GM18858 (cell line): Measurements from ENCODE around the gene AKAP6.
A peak's percentile ranks its signal among the peaks of the same experiment; 100 is the strongest.

Experiments used
- ATAC-seq: cut with Tn5 transposase; IDR thresholded peaks from one replicate; pipeline ENCODE4 v1.9.1; 2021; ENCODE audit not compliant: unreplicated experiment

The AKAP6 gene

GRCh38 chr14:32332415-32333316, 3.6 kb downstream of the AKAP6 start:
- ATAC-seq: no peak

GRCh38 chr14:32336702-32337101, 7.6 kb downstream of the AKAP6 start:
- no peak for ATAC-seq

- ATAC-seq: no peak
These were observed 8.7 kb downstream of the AKAP6 start for GRCh38 chr14:32337759-32338158.

- no peak for ATAC-seq
These were observed 10.1 kb downstream of the AKAP6 start for GRCh38 chr14:32339188-32339587.

- ATAC-seq: no peak
These were observed 13.1 kb downstream of the AKAP6 start for GRCh38 chr14:32341947-32342846.

- ATAC-seq: no peak
These were observed 13.7 kb downstream of the AKAP6 start for GRCh38 chr14:32342847-32343194.

GRCh38 chr14:32343926-32344430, 14.9 kb downstream of the AKAP6 start:
- ATAC-seq: no peak

- ATAC-seq: no peak
These were observed 16.3 kb downstream of the AKAP6 start for GRCh38 chr14:32345311-32345791.

- no peak for ATAC-seq
These were observed 20.2 kb downstream of the AKAP6 start for GRCh38 chr14:32349322-32349721.

GRCh38 chr14:32350020-32350419, 20.9 kb downstream of the AKAP6 start:
- peak; percentile 99 for ATAC-seq

- ATAC-seq: no peak
These were observed 23.5 kb downstream of the AKAP6 start for GRCh38 chr14:32352631-32353030.

GRCh38 chr14:32354716-32355115, 25.6 kb downstream of the AKAP6 start:
- no peak for ATAC-seq

GRCh38 chr14:32358781-32359180, 29.7 kb downstream of the AKAP6 start:
- no peak for ATAC-seq

- no peak for ATAC-seq
These were observed 32.6 kb downstream of the AKAP6 start for GRCh38 chr14:32361674-32362073.

- no peak for ATAC-seq
These were observed 34.7 kb downstream of the AKAP6 start for GRCh38 chr14:32363761-32364160.

- ATAC-seq: no peak
These were observed 35.8 kb downstream of the AKAP6 start for GRCh38 chr14:32364941-32365340.

GRCh38 chr14:32366256-32366879, 37.3 kb downstream of the AKAP6 start:
- ATAC-seq: no peak

- no peak for ATAC-seq
These were observed 37.9 kb downstream of the AKAP6 start for GRCh38 chr14:32366986-32367385.

GRCh38 chr14:32367516-32367915, 38.4 kb downstream of the AKAP6 start:
- no peak for ATAC-seq

GRCh38 chr14:32368107-32368506, 39.0 kb downstream of the AKAP6 start:
- ATAC-seq: no peak

- no peak for ATAC-seq
These were observed 41.6 kb downstream of the AKAP6 start for GRCh38 chr14:32370714-32371113.
